ENCODE results near the gene ACP4.

Gene ACP4

DNA sequence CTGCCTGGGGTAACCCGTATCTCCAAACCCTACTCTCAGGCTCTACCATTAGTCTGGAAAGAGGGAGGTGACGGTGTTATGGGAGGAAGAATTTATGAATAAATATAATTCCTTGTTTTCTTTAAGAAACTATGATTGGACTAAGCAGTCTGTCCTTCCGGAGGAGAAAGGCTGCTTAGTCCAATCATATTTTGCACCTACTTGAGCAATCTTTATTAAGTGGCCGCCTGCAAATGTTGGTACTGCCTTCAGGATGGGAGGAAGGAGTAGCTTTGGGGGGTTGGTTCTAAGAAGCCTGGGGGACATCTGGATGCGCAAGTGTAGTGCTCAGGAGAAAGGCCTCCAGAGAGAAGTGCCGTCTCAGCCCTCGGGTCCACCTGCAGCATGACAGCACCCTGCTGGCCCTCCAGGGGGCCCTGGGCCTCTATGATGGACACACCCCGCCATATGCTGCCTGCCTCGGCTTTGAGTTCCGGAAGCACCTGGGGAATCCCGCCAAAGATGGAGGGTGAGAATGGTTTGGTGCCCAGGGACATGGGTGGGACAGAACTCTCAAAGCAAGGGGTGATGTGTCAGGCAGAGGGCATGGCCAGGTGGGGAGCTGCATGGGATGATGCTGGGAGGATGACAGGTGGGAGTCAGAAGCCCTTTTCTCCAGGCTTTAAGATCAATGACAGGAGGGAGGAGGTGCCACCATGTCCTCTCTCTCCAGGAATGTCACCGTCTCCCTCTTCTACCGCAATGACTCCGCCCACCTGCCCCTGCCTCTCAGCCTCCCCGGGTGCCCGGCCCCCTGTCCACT lies 4.1 kb downstream of the ACP4 start:
- TF ChIP-seq, protein P1, sequence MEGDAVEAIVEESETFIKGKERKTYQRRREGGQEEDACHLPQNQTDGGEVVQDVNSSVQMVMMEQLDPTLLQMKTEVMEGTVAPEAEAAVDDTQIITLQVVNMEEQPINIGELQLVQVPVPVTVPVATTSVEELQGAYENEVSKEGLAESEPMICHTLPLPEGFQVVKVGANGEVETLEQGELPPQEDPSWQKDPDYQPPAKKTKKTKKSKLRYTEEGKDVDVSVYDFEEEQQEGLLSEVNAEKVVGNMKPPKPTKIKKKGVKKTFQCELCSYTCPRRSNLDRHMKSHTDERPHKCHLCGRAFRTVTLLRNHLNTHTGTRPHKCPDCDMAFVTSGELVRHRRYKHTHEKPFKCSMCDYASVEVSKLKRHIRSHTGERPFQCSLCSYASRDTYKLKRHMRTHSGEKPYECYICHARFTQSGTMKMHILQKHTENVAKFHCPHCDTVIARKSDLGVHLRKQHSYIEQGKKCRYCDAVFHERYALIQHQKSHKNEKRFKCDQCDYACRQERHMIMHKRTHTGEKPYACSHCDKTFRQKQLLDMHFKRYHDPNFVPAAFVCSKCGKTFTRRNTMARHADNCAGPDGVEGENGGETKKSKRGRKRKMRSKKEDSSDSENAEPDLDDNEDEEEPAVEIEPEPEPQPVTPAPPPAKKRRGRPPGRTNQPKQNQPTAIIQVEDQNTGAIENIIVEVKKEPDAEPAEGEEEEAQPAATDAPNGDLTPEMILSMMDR (IDR thresholded peaks at IDR 0.05; ENCODE audit: extremely low read depth, missing control alignments): peak; percentile 26
- DNase-seq (ENCODE audit: low spot score): peak; percentile 80

DNA sequence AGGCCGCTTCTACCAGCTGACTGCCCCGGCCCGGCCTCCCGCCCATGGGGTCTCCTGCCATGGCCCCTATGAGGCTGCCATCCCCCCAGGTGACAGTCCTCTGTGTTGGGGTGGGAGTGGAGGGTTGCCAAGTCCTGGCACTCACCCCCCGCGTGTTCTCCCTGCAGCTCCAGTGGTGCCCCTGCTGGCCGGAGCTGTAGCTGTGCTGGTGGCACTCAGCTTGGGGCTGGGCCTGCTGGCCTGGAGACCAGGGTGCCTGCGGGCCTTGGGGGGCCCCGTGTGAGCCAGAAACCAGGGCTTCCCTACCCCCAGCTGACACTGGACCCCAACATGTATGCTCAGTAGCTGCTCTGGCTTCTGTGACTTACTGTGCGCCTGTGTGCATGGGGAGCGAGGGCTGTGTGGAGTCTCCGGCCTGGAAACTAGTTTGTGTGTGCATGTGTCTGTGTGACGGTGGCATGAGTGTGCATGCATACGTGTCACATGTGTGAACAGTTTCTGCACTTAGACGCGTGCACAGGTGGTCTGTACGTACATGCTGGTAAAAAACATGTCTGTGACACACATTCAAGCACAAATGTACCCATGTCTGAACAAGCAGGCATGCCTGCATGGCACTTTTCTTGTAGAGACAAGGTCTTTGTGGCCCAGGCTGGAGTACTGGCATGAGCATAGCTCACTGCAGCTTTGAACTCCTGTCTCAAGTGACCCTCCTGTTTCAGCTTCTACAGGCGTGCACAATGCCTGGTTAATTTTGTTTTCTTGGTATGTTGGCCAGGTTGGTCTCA lies 4.9 kb downstream of the ACP4 start:
- DNase-seq (ENCODE audit: low spot score): no peak

DNA sequence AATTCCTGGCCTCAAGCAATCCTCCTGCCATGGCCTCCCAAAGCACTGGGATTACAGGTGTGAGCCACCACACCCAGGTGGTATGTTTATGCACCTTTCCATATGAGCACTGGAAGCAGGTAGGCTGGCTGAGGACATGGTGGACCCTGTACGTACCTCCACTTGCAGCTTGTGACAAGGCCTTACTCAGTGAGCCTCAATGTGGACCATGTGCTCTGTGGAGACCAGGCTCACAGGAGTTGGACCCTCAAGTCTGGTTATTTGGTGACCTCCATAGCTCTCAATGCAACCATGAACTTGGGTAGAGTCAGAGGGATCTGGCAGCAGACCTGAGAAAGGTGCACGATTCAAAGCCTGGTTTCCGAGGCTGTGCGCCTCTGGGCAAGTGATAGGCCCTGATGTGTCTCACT lies 5.5 kb downstream of the ACP4 start:
- TF ChIP-seq, protein P1 (IDR thresholded peaks at IDR 0.05; ENCODE audit: extremely low read depth, missing control alignments): no peak
- DNase-seq (ENCODE audit: low spot score): no peak

More for the DNA sequence above, 4.9 kb downstream of the ACP4 start:
- TF ChIP-seq, protein P1 (IDR thresholded peaks at IDR 0.05; ENCODE audit: extremely low read depth, missing control alignments): no peak

DNA sequence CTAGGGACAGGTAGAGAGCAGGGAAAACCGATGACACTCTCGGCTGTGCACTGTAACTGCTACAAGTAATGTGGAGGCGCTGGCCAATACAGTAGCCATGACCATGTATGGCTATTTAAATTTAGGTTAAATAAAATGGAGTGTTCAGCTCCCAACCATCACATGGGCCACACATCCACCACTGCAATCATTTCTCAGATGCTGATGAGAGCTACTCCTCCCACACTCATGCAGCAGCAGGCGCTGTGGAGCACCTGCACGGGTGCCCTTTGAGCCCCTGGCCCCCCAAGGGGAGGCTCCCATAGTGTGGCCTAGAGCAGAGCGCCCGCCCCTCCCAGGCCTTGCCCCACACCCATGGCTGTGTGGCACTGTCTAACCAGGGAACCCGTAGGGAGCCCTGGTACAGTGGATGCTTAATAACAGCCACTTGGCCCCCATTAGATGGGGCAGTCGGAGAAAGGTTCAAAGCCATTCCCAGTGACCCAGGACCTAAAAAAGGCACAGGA lies 6.0 kb downstream of the ACP4 start:
- TF ChIP-seq, protein P1 (IDR thresholded peaks at IDR 0.05; ENCODE audit: extremely low read depth, missing control alignments): no peak
- DNase-seq (ENCODE audit: low spot score): no peak

DNA sequence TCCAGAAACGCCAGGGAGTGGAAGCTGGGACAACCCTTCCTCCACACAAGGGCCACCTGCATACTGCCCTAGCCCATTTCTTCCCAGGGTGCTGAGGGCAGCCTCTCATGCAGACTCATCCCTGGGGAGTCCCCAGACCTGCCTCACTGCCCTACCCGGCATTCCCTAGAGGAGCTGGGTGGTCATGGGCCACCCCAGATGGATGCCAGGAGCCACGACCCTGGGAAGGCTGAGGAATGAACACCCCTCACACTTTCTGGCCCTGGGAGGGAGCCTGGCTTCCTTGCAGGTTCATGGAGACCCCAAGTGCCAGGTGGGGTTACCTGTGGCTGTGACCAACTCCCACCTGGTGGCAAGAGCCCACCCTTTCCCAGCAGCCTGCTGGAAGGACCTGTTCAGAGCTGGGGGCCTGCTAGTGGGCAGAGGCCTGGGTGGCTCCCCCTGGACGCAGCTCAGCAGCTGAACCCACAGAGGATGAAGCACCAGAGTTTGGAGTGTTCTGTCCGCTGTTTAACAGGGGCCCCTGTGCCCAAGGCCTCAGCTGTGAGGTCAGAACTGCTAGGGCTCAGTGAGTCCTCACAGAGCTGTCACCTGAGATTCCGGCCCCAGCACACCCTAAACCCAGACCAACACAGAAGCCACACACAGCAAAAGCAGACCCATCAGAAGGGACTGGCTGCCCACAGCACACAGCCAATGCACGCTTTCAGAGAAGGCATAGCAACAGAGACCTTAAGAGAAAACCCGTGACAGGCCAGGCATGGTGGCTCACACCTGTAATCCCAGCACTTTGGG lies 6.6 kb downstream of the ACP4 start:
- no peak for DNase-seq (ENCODE audit: low spot score)
- TF ChIP-seq, protein P1 (IDR thresholded peaks at IDR 0.05; ENCODE audit: extremely low read depth, missing control alignments): no peak

DNA sequence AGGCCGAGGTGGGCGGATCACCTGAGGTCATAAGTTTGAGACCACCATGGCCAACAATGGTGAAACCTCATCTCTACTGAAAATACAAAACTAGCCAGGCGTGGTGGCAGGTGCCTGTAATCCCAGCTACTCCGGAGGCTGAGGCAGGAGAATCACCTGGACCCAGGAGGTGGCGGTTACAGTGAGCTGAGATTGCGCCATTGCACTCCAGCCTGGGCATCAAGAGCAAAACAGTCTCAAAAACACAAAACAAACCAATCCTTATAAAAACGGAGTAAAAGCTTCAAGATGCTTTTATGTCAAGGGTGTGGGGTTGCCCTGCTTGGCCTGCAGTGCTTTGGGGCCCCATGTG lies 7.2 kb downstream of the ACP4 start:
- TF ChIP-seq, protein P1 (IDR thresholded peaks at IDR 0.05; ENCODE audit: extremely low read depth, missing control alignments): no peak
- no peak for DNase-seq (ENCODE audit: low spot score)
